CD14-positive monocyte (primary cell): Measurements from ENCODE around the gene GTF2I. TPM values are rescaled to one million over a fixed set of nuclear protein-coding genes. Genes with fewer than 3 reads are reported as not detected.

Experiments used
- DNase-seq, 3 donors: peaks; one replicate each; pipeline ENCODE4 v3.0.0-alpha.2; 2011 to 2022
- H2AFZ ChIP-seq: 2 replicates; pipeline ENCODE4 v1.6.0; 2012; ENCODE audit warnings: mild to moderate bottlenecking, low read depth, low read length, inconsistent platforms; ENCODE audit not compliant: insufficient read depth, poor library complexity, severe bottlenecking
- H3K27ac ChIP-seq, 2 donors: 1 replicate in 1 of 2; 2 replicates in 1 of 2; pipeline ENCODE4 v1.5.1; 2012 to 2013; ENCODE audit warnings: low read length in 2 of 2, control low read depth in 1 of 2, inconsistent platforms in 1 of 2, low read depth in 1 of 2, mild to moderate bottlenecking in 1 of 2
- H3K27me3 ChIP-seq, 2 donors: one replicate each; pipeline versions ENCODE4 v1.6.0 to v1.6.1; 2011 to 2013; ENCODE audit warnings: low read length in 2 of 2; ENCODE audit not compliant: control insufficient read depth in 2 of 2, insufficient read depth in 2 of 2
- H3K36me3 ChIP-seq, 2 donors: replicated peaks in 1 of 2; 1 replicate in 1 of 2; 2 replicates in 1 of 2; pipeline versions ENCODE4 v1.5.1 to v1.6.1; 2012 to 2013; ENCODE audit warnings: low read length in 2 of 2, control low read depth in 1 of 2, inconsistent platforms in 1 of 2, mild to moderate bottlenecking in 1 of 2; ENCODE audit not compliant: insufficient read depth in 2 of 2, control insufficient read depth in 1 of 2
- H3K4me1 ChIP-seq, 2 donors: 1 replicate in 1 of 2; 2 replicates in 1 of 2; pipeline versions ENCODE4 v1.5.1 to v1.6.1; 2012 to 2013; ENCODE audit warnings: low read length in 2 of 2, control low read depth in 1 of 2, inconsistent platforms in 1 of 2, mild to moderate bottlenecking in 1 of 2, moderate library complexity in 1 of 2; ENCODE audit not compliant: insufficient read depth in 2 of 2, control insufficient read depth in 1 of 2
- H3K4me2 ChIP-seq: replicated peaks from 2 replicates; pipeline ENCODE3; 2012; ENCODE audit warnings: low read length, moderate library complexity, mild to moderate bottlenecking; ENCODE audit not compliant: poor library complexity, severe bottlenecking; ENCODE audit errors: extremely low read depth
- H3K4me3 ChIP-seq, 3 experiments: fragments of 200-600 bp in 1 of 3; sonication (generic) in 1 of 3; replicated peaks in 1 of 3; 1 replicate in 2 of 3; 2 replicates in 1 of 3; pipeline ENCODE4 v1.5.1; 2011 to 2013; ENCODE audit warnings: low read length in 3 of 3, mild to moderate bottlenecking in 3 of 3, control low read depth in 2 of 3, low read depth in 2 of 3, inconsistent platforms in 1 of 3, moderate library complexity in 1 of 3
- H3K79me2 ChIP-seq: 2 replicates; pipeline ENCODE4 v1.6.0; 2012; ENCODE audit warnings: mild to moderate bottlenecking, control low read depth, inconsistent platforms, low read length, moderate library complexity; ENCODE audit not compliant: insufficient read depth
- H3K9ac ChIP-seq: 2 replicates; pipeline ENCODE4 v1.6.0; 2017; ENCODE audit warnings: low read length, mild to moderate bottlenecking; ENCODE audit not compliant: insufficient read depth, poor library complexity, severe bottlenecking
- H3K9me3 ChIP-seq, 2 donors: replicated peaks in 1 of 2; 1 replicate in 1 of 2; 2 replicates in 1 of 2; pipeline versions ENCODE4 v1.5.1 to v1.6.1; 2012 to 2013; ENCODE audit warnings: low read length in 2 of 2, control low read depth in 1 of 2; ENCODE audit not compliant: control insufficient read depth in 1 of 2, insufficient read depth in 1 of 2
- H4K20me1 ChIP-seq: 2 replicates; pipeline ENCODE4 v1.6.0; 2012; ENCODE audit warnings: mild to moderate bottlenecking, low read length, control low read depth, moderate library complexity; ENCODE audit not compliant: insufficient read depth
- H3K27ac Mint-ChIP-seq, 7 donors: one replicate each; pipeline ENCODE4 v1.8.0; 2020; ENCODE audit warnings: mild to moderate bottlenecking in 7 of 7, mixed read lengths in 7 of 7, moderate library complexity in 6 of 7, inconsistent platforms in 2 of 7
- H3K27me3 Mint-ChIP-seq, 3 donors: one replicate each; pipeline ENCODE4 v1.8.0; 2021 to 2022; ENCODE audit warnings: low read depth in 3 of 3, mild to moderate bottlenecking in 3 of 3, mixed read lengths in 3 of 3, moderate library complexity in 3 of 3, inconsistent platforms in 1 of 3
- H3K36me3 Mint-ChIP-seq, 2 donors: one replicate each; pipeline ENCODE4 v1.8.0; 2020; ENCODE audit warnings: mixed read lengths in 2 of 2, inconsistent platforms in 1 of 2, mild to moderate bottlenecking in 1 of 2
- H3K4me1 Mint-ChIP-seq: one replicate; pipeline ENCODE4 v1.8.0; 2020; ENCODE audit warnings: mild to moderate bottlenecking, mixed read lengths
- H3K4me3 Mint-ChIP-seq, 2 donors: one replicate each; pipeline ENCODE4 v1.8.0; 2020; ENCODE audit warnings: mild to moderate bottlenecking in 2 of 2, mixed read lengths in 2 of 2, moderate library complexity in 1 of 2
- H3K9me3 Mint-ChIP-seq, 7 donors: one replicate each; pipeline ENCODE4 v1.8.0; 2020 to 2022; ENCODE audit warnings: mixed read lengths in 7 of 7, mild to moderate bottlenecking in 6 of 7, moderate library complexity in 6 of 7, inconsistent platforms in 2 of 7
- CTCF ChIP-seq: fragments of 200-600 bp; IDR thresholded peaks from one replicate; pipeline ENCODE4 v1.8.0; 2022; ENCODE audit warnings: antibody characterized with exemption, mild to moderate bottlenecking
- WGBS: methylation state at CpG from one replicate; pipeline ENCODE4 v1.1.5; 2013; ENCODE audit warnings: missing lambda C conversion rate; ENCODE audit not compliant: insufficient coverage; 5-methylcytosine and 5-hydroxymethylcytosine counted together
- intact Hi-C, 2 donors: fragments of 100-400 bp; cut with micrococcal nuclease; formaldehyde crosslinking; loops; one replicate each; pipeline versions ENCODE4 v1.15.0 to v1.15.1; 2023
- polyA plus RNA-seq, 3 donors: library from polyadenylated mRNA; depleted of rRNA in 1 of 3; unstranded in 2 of 3; stranded (reverse) in 1 of 3; fragments of 300-500 nt in 2 of 3; fragments of >200 nt in 1 of 3; fragmentation: Illumina TruSeq in 2 of 3; gene quantifications; 1 replicate in 2 of 3; 2 replicates in 1 of 3; pipeline ENCODE4 v1.2.3, GENCODE V29; 2012 to 2021

GTF2I gene
- polyA plus RNA-seq, 3 donors = 20.9 to 87.8 (median 28.2) TPM

- Histone ChIP-seq H3K4me2 (no peak overlapping the region), H3K4me1 (peaks cover under 1% of the 10 kb centered on the region in 2 donors), H3K9me3 (no peaks in the 10 kb centered on the region), H3K79me2 (no peaks in the 10 kb centered on the region), H2AFZ (no peak overlapping the region), H3K9ac (no peak overlapping the region), H3K27me3 (no peaks in the 10 kb centered on the region), H3K4me3 (no peak overlapping the region), H4K20me1 (no peaks in the 10 kb centered on the region), H3K36me3 (no peaks in the 10 kb centered on the region), H3K27ac (no peak overlapping the region)
- intact Hi-C loops = no loop called here
- Mint-ChIP-seq H3K27me3 (peaks cover 0 to 4% (median 2%) of the 10 kb centered on the region in 3 donors), H3K4me3 (no peak overlapping the region), H3K27ac (no peak overlapping the region), H3K4me1 (peaks cover 8% of the 10 kb centered on the region), H3K9me3 (peaks cover 0 to 2% (median 0%) of the 10 kb centered on the region in 7 donors), H3K36me3 (no peaks in the 10 kb centered on the region)
- no peak for TF ChIP-seq CTCF
- 95% methylated on average over 7 of the region's 9 CpGs for WGBS
- no peak for DNase-seq
Observed at GRCh38 chr7:74623135-74623534, 34.4 kb upstream of the GTF2I start.

DNA sequence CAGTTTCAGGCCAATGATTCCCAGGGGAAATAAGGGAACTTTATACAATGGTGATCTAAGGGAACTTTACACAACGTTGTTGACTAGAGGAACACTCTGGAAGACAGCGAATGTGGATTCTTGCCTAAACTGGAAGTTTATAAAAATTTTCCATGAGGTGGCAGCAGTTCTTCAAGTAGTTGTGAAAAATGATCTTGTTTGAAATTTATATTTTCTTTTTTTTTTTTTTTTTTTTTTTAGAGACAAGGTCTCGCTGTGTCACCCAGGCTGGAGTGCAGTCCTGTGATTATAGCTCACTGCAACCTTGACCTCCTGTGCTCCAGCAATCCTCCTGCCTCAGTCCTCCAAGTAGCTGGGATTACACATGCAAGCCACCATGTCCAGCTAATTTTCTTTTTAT, 32.1 kb upstream of the GTF2I start:
- Mint-ChIP-seq H3K27me3 (peaks cover 0 to 4% (median 0%) of the 10 kb centered on the region in 3 donors), H3K4me1 (peaks cover 7% of the 10 kb centered on the region), H3K4me3 (no peak overlapping the region), H3K9me3 (peaks cover 0 to 2% (median 0%) of the 10 kb centered on the region in 7 donors), H3K27ac (no peak overlapping the region), H3K36me3 (no peaks in the 10 kb centered on the region)
- no CpG with 5 or more reads among the region's 3 CpGs for WGBS
- H3K27ac ChIP-seq = no peak overlapping the region
- H3K9ac ChIP-seq = no peak overlapping the region
- TF ChIP-seq CTCF = peak; percentile 13
- H3K4me1 ChIP-seq = no peaks in the 10 kb centered on the region
- H2AFZ ChIP-seq = no peak overlapping the region
- no peaks in the 10 kb centered on the region for H4K20me1 ChIP-seq
- H3K79me2 ChIP-seq = no peaks in the 10 kb centered on the region
- H3K27me3 ChIP-seq = no peaks in the 10 kb centered on the region
- no peaks in the 10 kb centered on the region for H3K9me3 ChIP-seq
- peak in 2 of 3 donors; percentile 19 to 46 for DNase-seq
- H3K36me3 ChIP-seq = no peaks in the 10 kb centered on the region
- H3K4me2 ChIP-seq = no peak overlapping the region
- intact Hi-C loops = no loop called here
- no peak overlapping the region for H3K4me3 ChIP-seq
